ENCODE results near the gene RBM20.

GRCh38 chr10:110696436-110696835 is 52.3 kb downstream of the RBM20 start:
- TF ChIP-seq CTCF (conservative IDR thresholded peaks at IDR 0.05) (no peak), EZH2 (IDR thresholded peaks at IDR 0.05; ENCODE audit: low read depth) (no peak)

Data from PC-9 (cell line).